NCI-H748 treated with DMSO at 0.1 percent for 48 hours (cell line): ENCODE data around the gene BSN.

Source experiments
- DNase-seq: peaks from one replicate; lab custom pipeline; 2025; lab: John Stamatoyannopoulos, UW

The BSN gene

DNA sequence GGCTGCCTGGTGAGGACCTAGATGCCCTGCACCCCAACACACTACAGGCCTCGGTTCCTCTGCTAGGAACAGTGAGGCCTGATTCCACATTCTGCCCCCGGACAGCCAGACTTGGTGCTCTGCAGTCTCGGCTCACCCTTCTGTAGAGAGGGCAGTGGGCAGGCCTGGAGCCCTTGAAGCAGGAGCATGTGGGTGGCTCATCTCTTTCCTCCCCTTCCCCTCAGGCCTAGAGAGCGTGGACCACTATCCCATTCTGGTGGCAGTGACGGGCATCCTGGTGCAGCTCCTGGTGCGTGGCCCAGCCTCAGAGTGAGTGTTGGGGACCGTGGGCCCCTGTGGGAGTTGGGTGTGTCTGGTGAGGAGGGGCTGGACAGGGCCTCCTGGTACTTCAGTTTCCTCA lies 161.9 kb downstream of the BSN start:
- no peak for DNase-seq

DNA sequence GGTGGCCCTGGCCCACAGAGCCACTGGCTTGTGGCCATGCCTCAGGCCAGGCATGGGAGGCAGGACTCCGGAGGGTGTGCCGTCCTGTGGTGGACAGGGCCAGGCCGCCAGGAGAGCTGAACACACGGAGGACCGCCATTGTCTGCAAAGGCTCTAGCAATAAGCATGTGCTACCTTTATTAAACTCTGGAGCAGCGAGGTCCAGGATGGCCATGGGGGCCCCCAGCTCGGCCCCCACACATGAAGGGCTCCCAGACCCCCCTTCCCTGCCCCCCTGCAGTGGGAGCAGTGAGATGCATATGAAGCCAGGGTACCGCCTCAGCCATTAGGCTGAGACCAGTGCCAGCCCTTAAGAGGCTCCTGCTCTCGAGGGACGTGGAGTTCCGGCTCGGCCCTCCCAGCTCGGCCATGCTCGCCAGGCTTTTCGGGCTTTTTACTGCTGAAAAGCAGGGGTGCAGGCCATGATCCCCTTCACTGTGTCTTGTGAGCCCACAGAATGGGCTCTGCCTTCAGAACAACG lies 162.5 kb downstream of the BSN start:
- DNase-seq = no peak

DNA sequence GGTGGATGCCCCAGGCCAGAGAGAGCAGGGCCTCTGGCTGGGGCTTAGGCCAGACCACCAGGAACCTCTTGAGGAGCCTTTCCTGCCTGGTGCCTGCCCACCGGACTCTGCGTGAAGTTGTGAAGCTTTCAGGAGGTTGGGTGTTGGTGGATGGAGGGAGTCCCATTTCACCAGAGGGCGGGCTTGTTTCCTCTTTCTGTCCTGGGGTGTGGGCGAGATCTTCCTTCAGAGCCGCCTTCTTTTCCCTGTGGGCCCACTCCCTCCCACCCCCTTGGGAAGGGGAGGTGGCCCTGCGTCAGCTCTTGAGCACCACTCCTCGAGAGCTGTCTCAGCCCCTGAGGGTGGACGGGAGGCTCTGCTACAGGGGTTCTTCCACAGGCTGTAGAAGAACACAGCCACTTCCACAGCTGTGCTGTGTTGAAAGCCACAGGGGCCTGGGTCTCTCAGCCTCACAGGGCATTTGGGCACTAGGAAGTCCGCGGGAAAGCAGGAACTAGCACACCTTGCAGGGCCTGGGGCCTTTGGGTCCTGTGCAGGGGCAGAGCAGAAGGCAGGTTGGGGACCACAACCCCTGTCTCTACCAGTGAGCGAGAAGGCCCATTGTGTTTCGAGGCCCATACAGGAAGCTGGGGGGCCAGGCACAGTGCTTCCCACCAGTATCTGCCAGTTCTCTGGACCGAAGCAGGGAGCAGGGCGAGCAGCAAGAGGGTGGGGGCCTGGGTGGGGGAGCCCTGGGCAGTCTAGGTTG lies 163.1 kb downstream of the BSN start:
- DNase-seq = no peak

DNA sequence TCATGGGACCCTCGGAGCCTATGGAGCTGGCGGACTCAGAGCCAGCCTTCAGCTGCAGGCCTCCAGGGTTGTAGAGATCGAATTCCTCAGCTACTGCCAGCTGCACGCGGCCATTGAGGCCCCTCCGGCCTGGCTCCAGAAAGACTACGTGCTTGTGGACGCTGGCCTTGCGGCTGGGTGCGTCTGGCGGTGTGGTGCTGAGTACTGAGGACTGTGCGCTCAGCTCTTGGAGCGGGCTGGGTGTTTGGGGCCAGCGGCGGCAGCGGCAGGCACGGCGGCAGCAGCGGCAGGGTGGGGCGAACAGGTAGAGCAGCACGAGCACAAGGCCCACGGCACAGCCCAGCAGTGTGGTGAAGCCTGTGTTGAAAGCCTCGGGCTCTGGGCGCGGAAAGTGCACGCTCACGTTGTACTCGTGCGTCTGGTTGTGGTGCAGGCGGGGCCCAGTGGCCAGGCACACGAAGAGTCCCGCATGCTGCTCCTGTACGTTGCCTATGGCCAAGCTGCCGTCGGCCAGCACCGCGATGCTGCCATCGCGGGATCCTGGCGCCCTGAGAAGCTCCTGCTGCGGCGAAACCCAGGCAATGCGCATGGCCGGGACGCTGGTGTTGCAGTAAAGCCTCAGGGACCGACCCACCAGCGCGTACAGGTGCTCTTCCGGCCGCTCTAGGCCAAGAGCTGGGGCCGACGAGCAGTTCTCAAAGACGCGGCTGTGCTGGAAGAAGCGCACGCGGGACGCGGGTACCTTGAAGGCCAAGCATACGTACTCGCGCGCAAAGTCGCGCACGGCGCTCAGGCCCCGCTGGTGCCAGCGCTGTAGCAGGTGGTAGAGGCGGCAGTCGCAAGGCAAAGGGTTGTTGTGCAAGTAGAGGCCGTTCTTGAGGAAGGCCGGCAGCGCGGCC lies 163.9 kb downstream of the BSN start:
- DNase-seq = no peak

DNA sequence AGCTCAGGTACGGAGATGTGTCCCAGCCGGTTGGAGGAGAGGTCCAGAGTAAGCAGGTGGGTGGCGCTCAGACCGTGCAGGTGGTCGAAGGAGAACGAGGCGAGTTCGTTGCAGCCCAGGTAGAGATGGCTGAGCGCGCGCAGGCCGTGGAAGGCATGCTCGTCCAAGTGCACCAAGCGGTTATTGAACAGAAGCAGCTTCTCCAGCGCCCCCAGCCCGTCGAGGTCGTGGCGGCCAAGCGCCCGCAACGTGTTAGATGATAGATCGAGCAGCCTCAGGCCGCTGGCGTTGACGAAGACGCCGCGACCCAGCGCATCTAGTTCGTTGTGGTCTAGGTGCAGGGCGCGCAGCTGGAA lies 164.6 kb downstream of the BSN start:
- no peak for DNase-seq

DNA sequence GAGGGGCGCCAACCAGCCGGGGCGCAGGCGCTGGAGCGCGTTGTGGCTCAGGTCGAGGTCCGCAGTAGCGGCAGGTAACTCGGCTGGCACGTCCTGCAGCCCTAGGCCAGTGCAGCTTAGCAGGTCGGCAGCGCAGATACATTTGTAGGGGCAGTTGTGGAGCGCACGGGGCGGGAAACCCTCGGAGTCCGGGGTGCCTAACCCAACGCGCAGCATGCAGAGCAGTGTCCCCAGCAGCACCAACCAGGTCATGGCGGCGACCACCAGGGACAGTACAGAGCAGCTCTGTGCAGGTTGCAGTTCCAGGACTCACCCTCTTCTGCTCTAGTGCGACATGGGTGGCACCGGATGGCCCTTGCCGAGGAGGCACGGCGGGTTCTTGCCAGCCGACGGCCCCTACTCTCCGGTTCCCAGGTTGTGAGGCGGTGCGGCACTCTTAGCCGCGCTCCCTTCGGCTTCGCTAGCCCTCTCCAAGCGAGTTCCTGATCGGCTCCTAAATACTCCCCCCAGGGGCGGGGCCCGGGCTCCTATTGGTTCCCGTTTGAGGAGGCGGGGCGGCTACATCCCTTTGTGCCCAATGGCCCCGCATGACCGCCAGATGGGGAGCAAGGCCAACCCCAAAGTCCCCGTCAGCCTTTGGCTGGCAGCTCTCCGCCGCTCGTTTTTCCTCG lies 165.1 kb downstream of the BSN start, which contains the start of gene AMIGO3:
AMIGO3 (minus strand) TSS at position 471 of the 671 bp plus-strand sequence; CDS start at position 252, 219 bp downstream.
- DNase-seq = peak; percentile 53
